HEK293T (cell line): ENCODE results near the gene EXPH5.

Source experiments
- ARNT ChIP-seq: fragments of 450-650 bp; IDR thresholded peaks from 2 replicates; pipeline ENCODE4 v1.6.1; 2017; ENCODE audit warnings: mild to moderate bottlenecking
- FOXK2 ChIP-seq: fragments of 450-650 bp; IDR thresholded peaks from 2 replicates; pipeline ENCODE4 v1.6.1; 2016; ENCODE audit warnings: mild to moderate bottlenecking
- HDGF ChIP-seq: fragments of 450-650 bp; IDR thresholded peaks from 2 replicates; pipeline ENCODE4 v1.6.1; 2017; ENCODE audit warnings: antibody characterized with exemption, borderline replicate concordance
- SUZ12 ChIP-seq: fragments of 450-650 bp; IDR thresholded peaks from 2 replicates; pipeline ENCODE4 v1.6.1; 2016; ENCODE audit warnings: mild to moderate bottlenecking

GRCh38 chr11:108624196-108624925, 30.8 kb upstream of the EXPH5 start:
- TF ChIP-seq SUZ12 (no peak), FOXK2 (no peak), ARNT (no peak), HDGF (no peak)
